Measurements from ENCODE around the gene MTA3.
"Not testable (repeated sequence)": the region's sequence is repeated elsewhere in the genome, so short reads cannot be mapped to it uniquely, and the experiment has no call there.

GRCh38 chr2:42642371-42642770, 73.9 kb downstream of the MTA3 start:
- not testable (repeated sequence) for TF ChIP-seq POLR2AphosphoS5, POLR2A (IDR thresholded peaks at IDR 0.05; ENCODE audit: low read depth, low read length)
